GM15510 (cell line): ENCODE measurements around the gene BAX.
A peak's percentile ranks its signal among the peaks of the same experiment; 100 is the strongest.

Source experiments
- POLR2A ChIP-seq: IDR thresholded peaks from 3 replicates; pipeline ENCODE4 v1.6.1; 2011; ENCODE audit warnings: borderline replicate concordance; ENCODE audit not compliant: insufficient read length; ENCODE audit errors: extremely low read depth

Gene BAX

GRCh38 chr19:48954595-48955307, at the start of gene BAX:
Gene BAX (plus strand): TSS chr19:48954875. CDS start chr19:48954929, 54 bp downstream.
- TF ChIP-seq POLR2A = peak; percentile 77

- no peak for TF ChIP-seq POLR2A
Measured at GRCh38 chr19:48905664-48906063, 49.0 kb upstream of the BAX start.

- TF ChIP-seq POLR2A = no peak
Measured at GRCh38 chr19:48906324-48906723, 48.4 kb upstream of the BAX start.

- TF ChIP-seq POLR2A = no peak
Measured at GRCh38 chr19:48907671-48908070, 47.0 kb upstream of the BAX start.

- TF ChIP-seq POLR2A = no peak
Measured at GRCh38 chr19:48910803-48911202, 43.9 kb upstream of the BAX start.

- no peak for TF ChIP-seq POLR2A
Measured at GRCh38 chr19:48913114-48913889, 41.4 kb upstream of the BAX start.

GRCh38 chr19:48914181-48914580, 40.5 kb upstream of the BAX start:
- TF ChIP-seq POLR2A = no peak

- TF ChIP-seq POLR2A = no peak
Measured at GRCh38 chr19:48915757-48916156, 38.9 kb upstream of the BAX start.

- TF ChIP-seq POLR2A = no peak
Measured at GRCh38 chr19:48918071-48918470, 36.6 kb upstream of the BAX start.

- TF ChIP-seq POLR2A = no peak
Measured at GRCh38 chr19:48918801-48919247, 35.9 kb upstream of the BAX start.

- TF ChIP-seq POLR2A = no peak
Measured at GRCh38 chr19:48920949-48921348, 33.7 kb upstream of the BAX start.

GRCh38 chr19:48921721-48922500, 32.8 kb upstream of the BAX start:
- TF ChIP-seq POLR2A = no peak

GRCh38 chr19:48922548-48923490, 31.9 kb upstream of the BAX start:
- TF ChIP-seq POLR2A = no peak

GRCh38 chr19:48925240-48925843, 29.3 kb upstream of the BAX start:
- no peak for TF ChIP-seq POLR2A
